HG03159 (cell line): ENCODE measurements around the gene SERINC5.
"Not testable (repeated sequence)": the region's sequence is repeated elsewhere in the genome, so short reads cannot be mapped to it uniquely, and the experiment has no call there.

Experiments
- ATAC-seq: cut with Tn5 transposase; IDR thresholded peaks from one replicate; pipeline ENCODE4 v1.9.1; 2021; ENCODE audit warnings: mild to moderate bottlenecking, moderate library complexity; ENCODE audit not compliant: unreplicated experiment

The SERINC5 gene

DNA sequence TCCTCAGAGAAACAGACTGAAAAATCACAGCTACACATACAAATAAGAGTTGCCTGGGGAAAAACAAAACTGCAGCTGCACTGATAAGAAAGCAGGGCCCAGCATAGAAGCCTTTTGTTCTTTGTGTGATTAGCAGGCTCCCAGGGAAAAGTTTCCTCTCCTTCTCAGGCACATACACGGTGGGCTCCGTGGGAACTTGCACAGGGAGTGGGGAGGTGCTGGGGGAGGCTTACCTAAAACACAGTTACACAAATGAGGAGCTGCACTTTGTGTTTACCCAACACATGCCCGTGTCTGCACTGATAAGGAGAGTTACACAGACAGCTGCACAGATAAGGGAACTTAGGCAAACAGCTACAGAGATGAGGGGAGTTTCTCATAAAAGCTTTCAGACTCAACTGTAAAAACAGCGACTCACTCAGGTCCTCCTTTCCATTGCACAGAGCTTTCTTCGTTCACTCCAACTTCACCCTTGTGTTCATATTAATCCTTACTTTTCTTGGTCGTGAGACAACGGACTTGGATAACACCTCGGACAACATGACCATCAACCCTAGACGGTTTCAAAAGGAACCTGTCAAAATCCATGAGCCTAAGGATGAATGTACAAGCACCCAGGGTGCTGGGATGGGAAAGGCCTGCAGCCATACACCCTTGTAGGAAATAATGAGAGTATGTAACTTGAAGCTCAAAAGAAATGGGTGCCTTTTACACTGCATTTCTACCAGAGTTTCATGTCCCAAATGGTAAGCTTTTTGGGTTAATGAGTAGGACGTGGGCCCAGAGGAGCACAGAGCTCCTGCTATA is 50.8 kb downstream of the SERINC5 start:
- ATAC-seq: no peak

DNA sequence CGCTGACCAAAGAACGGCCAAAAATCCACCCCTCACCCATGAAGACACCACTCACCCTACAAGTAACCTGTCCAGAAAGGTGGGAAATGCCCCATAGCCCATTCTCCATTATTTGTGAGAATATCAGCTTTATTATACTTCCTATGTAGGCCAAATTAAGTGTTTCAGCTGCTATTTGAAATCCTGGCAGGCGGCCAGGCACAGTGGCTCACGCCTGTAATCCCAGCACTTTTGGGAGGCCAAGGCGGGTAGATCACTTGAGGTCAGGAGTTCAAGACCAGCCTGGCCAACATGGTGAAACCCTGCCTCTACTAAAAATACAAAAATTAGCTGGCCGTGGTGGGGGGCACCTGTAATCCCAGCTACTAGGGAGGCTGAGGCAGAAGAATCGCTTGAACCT is 54.1 kb downstream of the SERINC5 start:
- ATAC-seq: not testable (repeated sequence)

DNA sequence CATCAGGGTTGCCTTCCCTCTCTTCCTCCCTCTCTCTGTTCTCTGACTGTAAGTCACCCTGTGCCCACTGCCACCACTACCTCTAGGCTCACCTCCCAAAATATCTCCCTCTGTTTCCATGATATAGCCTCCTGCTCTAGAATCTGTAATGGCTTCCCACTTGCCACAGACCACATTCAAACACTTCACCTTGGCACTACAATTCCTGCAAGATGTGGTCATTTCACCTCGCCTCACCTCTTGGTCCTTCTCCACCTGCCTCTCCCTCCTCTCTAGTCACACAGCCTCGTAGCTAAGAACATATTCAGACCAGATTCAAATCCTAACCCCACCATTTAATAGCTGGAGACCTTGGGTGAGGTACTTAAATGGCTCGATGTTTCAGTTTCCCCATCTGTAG is 56.9 kb downstream of the SERINC5 start:
- no peak for ATAC-seq

DNA sequence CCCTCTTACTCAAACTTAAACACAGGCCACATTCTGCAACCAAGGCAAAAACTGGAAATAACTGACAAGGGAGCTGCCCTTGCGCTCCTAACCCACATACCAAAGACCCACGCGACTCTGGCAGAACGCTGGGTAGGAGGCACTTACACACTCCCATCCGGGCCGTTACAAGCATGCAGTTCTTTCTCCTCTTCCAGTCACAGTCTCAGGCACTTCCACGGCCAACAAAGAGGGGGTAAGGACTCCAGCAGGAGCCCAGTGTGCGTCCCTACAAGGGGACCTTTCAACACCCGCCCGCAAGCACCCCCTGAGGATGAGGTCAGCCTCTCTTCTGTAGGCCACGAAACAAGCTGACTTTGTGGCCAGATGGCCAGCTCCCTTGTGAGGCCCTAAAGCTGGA is 57.4 kb downstream of the SERINC5 start:
- no peak for ATAC-seq

DNA sequence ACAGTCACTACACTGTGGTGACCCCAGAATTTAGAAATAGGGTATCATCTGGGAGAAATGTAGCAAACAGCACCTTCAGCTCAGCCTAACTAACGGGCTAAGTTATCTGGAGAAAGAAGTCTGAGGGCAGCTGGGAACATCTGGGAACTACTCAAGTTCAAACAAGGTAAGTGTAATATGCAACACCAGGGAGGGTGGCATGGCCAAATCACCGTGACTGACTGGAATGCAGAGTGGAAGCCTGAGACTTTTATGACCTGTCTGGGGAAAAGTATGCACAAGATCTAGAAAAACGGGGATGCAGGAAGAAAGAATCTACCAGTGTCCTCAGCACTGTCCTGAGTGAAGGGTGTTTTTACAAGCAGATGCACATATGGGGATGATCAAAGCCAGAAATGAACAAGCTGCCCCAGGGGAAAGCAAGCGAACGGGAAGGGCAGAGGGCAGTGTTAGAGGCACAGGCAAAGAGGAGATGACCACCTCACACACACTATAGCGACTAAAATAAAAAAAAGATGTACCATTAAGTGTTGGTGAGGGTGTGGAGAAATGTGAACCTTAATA is 59.9 kb downstream of the SERINC5 start:
- no peak for ATAC-seq

DNA sequence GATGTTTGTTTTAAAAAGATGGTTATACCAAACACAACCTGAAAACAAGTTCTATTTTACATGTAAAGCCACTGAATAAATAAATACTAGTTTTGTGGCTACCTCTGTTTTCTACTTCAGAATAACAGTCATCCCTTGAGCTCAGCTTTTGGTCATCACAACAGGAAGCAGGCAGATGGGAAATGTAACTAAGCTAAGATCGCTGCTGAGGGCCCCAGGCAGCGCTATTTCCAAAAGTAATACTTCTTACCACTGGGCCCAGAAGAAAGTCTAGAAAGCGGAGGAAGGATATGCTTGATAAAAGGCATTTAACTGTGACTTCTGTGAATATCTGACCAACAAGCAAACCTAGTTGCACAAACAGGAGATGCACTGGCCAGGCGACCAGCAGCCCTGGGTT is 61.4 kb downstream of the SERINC5 start:
- ATAC-seq: no peak

DNA sequence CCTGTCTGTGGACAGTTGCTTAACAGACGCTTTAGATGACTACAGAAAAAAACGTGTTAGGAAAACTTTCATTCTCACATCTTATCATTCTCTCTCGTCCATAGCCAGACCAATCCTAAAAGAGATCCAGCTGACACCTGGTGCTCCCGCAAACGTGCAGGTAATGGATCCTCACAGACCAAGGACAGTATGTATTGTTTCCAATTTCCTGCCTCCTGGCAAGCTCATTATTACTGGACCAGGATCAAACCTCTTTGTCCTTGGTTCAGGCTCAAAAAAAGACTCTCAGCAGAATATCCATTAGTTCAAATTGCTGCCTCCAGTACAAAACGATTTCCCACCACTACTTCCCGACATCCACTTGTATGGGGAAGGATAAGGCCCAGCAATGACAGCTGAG is 62.4 kb downstream of the SERINC5 start:
- ATAC-seq: no peak

DNA sequence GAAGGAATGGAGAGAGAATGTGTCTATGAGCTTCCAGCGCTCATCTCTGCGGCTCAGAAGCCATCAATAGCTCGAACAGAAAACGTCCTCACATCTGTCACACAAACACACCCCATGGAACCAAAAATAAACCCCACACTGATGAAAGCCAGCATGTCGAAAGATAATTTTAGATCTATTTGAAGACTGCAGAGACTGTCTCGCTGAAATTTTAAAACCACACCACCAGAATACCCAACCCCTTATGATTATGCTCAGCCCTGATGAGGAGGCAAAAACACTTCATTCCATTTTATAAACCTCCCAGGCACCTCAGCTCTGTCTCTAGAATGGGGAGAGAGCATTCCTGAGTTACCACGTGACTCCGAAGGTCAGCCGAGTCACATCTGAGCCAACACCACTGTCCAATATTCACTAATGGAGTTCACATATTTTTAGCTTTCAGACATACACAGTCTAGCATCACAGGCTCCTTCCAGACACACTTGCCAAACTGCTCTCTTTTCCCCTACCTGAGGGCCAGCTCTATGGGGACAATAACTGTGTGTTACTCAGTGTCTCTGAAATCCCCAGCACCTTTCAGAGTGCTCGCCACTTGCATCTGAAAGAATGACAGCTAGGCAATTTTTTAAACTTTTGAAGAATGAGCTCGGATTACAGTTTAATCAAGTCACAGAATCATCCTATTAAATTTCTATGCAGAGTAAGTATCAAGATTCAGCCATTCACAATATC is 63.2 kb downstream of the SERINC5 start:
- ATAC-seq: no peak

DNA sequence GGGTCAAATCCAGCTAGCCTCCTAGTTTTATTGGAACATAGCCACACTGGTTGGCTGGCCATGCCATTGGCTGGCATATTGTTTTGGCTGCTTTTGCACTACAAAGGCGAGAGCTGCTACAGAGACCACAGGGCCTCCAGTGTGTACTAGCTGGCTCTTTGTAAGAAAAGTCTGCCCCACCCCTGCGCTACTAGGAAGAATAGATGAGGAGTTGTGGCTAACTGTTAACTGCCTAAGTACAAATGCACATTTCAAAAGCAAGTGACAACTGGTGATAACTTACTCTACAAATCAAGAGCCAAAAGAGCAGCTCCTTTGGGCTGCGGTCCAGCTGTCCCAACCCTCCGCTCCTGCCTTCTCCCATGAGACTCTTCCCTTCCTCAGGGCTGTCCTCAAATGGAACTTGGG is 63.9 kb downstream of the SERINC5 start:
- no peak for ATAC-seq

DNA sequence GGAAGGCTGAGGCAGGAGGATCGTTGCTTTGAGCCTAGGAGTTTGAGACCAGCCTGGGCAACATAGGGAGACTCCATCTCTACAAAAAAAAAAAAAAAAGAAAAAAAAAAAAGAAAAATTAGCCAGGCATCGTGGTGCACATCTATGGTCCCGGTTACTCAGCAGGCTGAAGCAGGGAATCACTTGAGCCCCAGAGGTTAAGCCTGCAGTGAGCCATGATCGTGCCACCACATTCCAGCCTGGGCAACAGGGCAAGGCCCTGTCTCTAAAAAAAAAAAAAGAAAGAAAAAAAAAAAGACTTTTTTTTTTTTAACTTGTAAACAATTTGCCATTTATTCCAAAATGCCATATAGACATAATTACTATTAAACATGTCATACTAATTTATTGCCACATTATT is 64.5 kb downstream of the SERINC5 start:
- no peak for ATAC-seq

DNA sequence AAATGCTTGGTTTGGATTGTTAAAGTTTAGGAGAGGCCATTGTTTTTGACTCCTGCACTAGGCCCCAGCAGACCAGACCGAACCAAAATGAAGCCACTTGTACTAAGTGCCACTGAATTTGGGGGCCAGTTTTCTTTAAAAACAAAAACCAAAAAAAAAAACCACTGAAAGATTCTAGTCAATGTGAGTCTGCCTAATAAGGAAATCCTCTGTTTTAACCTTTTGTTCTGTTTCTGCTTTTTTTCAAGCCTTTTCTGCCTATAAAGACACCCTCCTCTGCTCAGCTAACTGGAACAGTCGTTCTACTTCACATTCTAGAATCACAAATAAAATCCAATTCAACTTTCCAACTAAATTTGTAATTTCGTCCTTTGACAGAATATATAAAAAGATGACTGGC is 64.9 kb downstream of the SERINC5 start:
- ATAC-seq: no peak

DNA sequence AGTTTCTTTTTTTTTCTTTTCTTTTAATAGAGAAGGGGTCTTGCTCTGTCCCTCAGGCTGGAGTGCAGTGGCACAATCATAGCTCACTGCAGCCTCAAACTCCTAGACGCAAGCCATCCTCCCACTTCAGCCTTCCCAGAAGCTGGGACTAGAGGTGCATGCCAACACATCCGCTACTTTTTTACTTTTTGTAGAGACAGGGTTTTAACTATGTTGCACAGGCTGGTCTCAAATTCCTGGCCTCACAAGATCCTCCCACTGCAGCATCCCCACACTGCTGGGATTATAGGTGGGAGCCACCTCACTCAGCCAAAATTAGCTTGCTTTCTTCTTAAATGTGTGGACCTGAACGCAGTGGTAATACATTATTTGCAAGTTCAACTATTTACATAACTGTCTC is 66.1 kb downstream of the SERINC5 start:
- no peak for ATAC-seq

DNA sequence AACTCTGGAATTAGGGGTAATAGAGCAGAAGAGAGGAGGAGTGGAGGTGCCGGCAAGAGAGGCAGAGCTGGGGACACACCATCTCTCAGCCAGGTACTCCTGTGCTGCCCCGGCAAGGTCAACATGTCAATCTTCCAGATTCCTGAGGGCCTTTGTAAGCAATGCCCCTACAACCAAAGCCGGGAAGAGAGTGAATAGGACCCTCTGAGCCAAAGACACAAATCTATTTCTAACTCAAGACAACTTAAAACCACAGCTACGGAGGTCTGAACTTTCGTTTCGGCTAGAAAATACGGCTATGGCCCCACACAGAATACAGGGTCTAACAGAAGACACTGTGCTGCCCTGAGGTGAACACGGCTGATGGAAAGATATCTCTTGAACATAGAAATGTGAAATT is 66.6 kb downstream of the SERINC5 start:
- no peak for ATAC-seq

DNA sequence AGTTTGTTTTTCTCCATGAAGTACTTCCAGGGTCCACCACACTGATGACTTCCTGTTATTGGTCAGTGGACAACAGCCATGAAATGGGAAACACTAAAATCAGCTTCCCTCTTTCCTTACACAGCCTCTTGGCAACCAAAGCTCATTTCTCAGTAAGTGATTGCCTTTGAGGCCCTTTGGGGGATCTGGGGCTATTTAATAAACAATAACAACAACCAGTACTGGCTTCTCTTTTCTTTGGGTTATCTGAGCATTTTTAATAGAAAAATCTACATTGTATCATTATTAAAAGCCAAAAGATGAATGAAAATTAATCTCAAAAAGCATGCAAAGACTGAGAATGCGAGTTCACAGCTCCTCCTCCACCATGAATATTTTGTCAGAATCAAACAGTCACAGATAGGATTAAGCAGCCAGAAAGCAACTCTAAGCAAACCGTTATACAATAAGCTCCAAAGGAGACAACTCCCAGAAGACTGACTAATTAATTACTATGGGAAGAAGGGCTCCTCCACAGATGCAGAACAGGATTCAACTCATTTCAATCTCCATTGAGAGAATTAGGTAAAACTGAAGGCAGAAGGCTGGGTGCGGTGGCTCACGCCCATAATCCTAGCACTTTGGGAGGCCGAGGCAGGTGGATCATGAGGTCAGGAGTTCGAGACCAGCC is 68.3 kb downstream of the SERINC5 start:
- ATAC-seq: no peak

DNA sequence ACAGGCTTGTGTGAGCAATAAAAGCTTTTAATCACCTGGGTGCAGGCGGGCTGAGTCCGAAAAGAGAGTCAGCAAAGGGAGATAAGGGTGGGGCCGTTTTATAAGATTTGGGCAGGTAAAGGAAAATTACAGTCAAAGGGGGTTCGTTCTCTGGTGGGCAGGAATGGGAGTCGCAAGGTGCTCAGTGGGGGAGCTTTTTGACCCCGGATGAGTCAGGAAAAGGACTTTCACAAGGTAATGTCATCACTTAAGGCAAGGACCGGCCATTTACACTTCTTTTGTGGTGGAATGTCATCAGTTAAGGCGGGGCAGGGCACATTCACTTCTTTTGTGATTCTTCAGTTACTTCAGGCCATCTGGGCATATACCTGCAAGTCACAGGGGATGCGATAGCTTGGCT is 70.3 kb downstream of the SERINC5 start:
- not testable (repeated sequence) for ATAC-seq

DNA sequence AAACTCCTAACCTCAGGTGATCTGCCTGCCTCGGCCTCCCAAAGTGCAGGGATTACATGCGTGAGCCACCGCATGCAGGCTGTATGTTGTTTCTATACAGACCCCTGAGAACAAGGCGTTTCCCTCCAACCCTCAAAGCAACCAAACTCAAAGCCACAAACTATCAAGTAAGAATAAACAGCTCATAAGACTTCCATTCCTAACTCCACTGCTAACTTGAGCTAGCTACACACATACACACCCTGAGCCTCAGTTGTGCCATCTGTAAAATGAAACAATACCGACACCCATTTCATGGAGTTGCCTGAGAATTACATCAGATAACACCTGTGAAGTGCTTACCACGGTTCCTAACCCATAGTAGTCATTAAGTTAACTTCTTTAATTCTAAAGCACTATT is 70.8 kb downstream of the SERINC5 start:
- no peak for ATAC-seq

DNA sequence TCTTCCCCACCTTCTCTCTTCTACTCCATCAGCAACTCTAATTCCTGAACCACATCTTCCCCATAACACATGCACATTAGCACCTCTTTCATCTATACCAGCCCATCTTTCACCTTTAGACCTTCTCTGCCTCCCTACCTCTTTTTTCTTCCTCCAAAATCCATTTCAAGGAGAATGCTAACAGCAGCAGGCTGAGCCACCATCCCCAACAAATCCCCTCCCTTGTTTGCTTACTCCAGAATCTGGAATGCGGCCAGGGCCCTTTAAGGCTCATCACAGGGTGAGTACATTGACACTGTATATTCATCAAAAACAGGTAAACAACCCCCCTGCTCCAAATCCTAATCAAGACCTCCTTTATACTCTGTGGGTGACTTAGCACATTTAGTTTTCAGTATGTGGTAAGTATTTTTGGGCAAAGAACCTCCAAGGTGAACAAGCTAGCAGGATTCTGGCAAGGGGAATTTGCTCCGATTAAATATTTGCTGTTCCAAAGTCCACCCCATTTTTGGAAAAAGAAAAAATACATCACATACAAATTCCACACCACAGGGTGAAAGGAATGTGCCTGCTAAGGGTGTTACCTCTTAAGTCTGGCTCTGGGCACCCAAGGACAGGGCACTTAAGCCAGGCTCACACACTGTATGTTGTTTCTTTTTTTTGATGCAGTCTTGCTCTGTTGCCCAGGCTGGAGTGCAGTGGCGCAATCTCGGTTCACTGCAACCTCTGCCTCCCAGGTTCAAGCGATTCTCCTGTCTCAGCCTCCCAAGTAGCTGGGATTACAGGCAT is 71.4 kb downstream of the SERINC5 start:
- no peak for ATAC-seq

DNA sequence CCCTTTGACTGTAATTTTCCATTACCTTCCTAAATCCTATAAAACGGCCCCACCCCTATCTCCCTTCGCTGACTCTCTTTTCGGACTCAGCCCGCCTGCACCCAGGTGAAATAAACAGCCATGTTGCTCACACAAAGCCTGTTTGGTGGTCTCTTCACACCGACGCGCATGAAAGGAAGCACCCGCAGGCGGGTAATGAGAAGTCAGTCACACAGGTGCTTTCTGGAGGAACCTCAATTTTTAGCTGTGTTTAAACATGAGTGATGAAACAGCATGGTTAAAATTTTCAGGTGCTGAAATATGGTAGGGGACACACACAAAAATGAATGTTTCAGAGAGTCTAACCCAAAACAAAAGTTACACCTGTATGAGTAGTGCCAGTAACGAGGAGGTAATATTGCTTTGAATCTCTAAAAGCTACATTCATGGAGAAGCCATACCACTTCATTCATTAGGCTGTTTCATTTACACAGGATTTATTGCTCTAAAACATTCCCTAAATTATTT is 72.1 kb downstream of the SERINC5 start:
- not testable (repeated sequence) for ATAC-seq

DNA sequence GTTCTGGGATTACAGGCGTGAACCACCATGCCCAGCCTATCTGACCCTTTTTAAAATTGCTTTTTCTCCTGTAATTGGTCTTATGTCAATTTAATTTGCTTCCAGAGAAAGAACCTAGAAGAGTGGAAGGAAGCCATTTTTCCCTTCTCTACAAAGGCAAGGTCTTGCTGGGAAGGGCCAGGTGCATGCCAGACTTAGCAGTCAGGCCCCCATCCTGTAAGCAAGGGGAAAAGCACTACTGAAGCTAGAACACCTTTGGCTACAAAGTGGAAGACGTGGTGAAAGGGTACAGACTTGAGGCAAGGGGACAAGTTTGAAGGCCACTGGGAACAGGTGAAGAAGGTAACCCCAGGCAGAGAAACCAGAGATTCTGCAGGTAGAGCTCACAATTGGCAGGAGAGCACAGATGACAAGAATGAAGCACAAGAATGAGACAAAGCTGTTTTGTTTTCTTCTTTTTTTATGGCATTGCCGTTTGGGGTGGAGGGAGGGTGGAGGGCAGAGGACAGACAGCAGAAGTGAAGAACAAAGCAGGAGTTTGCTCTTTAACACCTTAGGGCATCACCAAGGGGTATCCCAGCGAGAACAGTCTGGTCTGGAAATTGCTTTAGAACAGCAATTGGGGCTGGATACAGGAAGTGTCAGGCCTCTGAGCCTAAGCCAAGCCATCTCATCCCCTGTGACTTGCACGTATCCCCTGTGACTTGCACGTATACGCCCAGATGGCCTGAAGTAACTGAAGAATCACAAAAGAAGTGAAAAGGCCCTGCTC is 72.9 kb downstream of the SERINC5 start:
- no peak for ATAC-seq
